HEK293 (cell line): ENCODE measurements around the gene CLCNKB.
"Not testable (repeated sequence)": the region's sequence is repeated elsewhere in the genome, so short reads cannot be mapped to it uniquely, and the experiment has no call there.

Source experiments
- CTCF ChIA-PET: fragments of 350-600 bp; formaldehyde crosslinking; extraction: SDS; loops from one replicate; lab custom pipeline; 2021; ENCODE audit warnings: antibody characterized with exemption; lab: Yijun Ruan, JAX
- POLR2A ChIA-PET: fragments of 300-600 bp; formaldehyde crosslinking; extraction: SDS; loops from one replicate; lab custom pipeline; 2020; ENCODE audit warnings: antibody characterized with exemption, inconsistent platforms; lab: Yijun Ruan, JAX
- H3K27ac ChIP-seq: fragments of 200-500 bp; sonication (Bioruptor generic); 2 replicates; pipeline ENCODE4 v1.5.1; 2014; ENCODE audit warnings: low read depth, low read length, control low read depth, inconsistent platforms; ENCODE audit errors: extremely low read depth
- H3K36me3 ChIP-seq, 2 experiments: fragments of 200-500 bp in 1 of 2; sonication (Bioruptor generic) in 1 of 2; 1 replicate in 1 of 2; 2 replicates in 1 of 2; pipeline ENCODE4 v1.5.1; 2014 to 2017; ENCODE audit warnings: inconsistent platforms in 2 of 2, low read length in 2 of 2; ENCODE audit not compliant: control insufficient read depth in 2 of 2, insufficient read depth in 1 of 2
- H3K4me1 ChIP-seq: fragments of 200-500 bp; sonication (Bioruptor generic); 2 replicates; pipeline ENCODE4 v1.5.1; 2014; ENCODE audit warnings: mild to moderate bottlenecking, low read length, inconsistent platforms; ENCODE audit not compliant: control insufficient read depth, insufficient read depth
- H3K4me3 ChIP-seq: 2 replicates; pipeline ENCODE4 v1.5.1; 2011; ENCODE audit warnings: low read depth, mild to moderate bottlenecking, control low read depth, low read length, moderate library complexity
- H3K9me3 ChIP-seq: fragments of 200-500 bp; sonication (Bioruptor generic); 2 replicates; pipeline ENCODE4 v1.5.1; 2014; ENCODE audit warnings: low read depth, low read length, inconsistent platforms; ENCODE audit not compliant: control insufficient read depth, insufficient read depth
- GLI4 ChIP-seq: fragments of 450-650 bp; formaldehyde crosslinking; IDR thresholded peaks from 2 replicates; pipeline ENCODE4 v1.5.1; 2016; ENCODE audit warnings: missing biosample characterization, missing genetic modification characterization
- HOXA7 ChIP-seq: sonication (generic); formaldehyde crosslinking; IDR thresholded peaks from 2 replicates; pipeline ENCODE4 v1.8.1; 2022; ENCODE audit warnings: missing genetic modification reagents, borderline replicate concordance
- HOXD13 ChIP-seq: sonication (generic); formaldehyde crosslinking; IDR thresholded peaks from 2 replicates; pipeline ENCODE4 v1.8.0; 2022; ENCODE audit warnings: missing genetic modification reagents, borderline replicate concordance
- KLF9 ChIP-seq: fragments of 450-650 bp; formaldehyde crosslinking; IDR thresholded peaks from 2 replicates; pipeline ENCODE4 v1.5.1; 2016; ENCODE audit warnings: missing biosample characterization, missing genetic modification characterization, low read depth
- SCRT2 ChIP-seq: fragments of 450-650 bp; formaldehyde crosslinking; IDR thresholded peaks from 2 replicates; pipeline ENCODE4 v1.5.1; 2016; ENCODE audit warnings: missing biosample characterization, missing genetic modification characterization
- ZFP41 ChIP-seq: fragments of 450-650 bp; formaldehyde crosslinking; IDR thresholded peaks from 2 replicates; pipeline ENCODE4 v1.5.1; 2016; ENCODE audit warnings: missing biosample characterization, missing genetic modification characterization, borderline replicate concordance
- ZIC2 ChIP-seq: fragments of 450-650 bp; formaldehyde crosslinking; IDR thresholded peaks from 2 replicates; pipeline ENCODE4 v1.5.1; 2016; ENCODE audit warnings: missing biosample characterization, missing genetic modification characterization
- ZNF2 ChIP-seq: fragments of 450-650 bp; formaldehyde crosslinking; IDR thresholded peaks from 2 replicates; pipeline ENCODE4 v1.5.1; 2016; ENCODE audit warnings: missing biosample characterization, missing genetic modification characterization
- ZNF202 ChIP-seq: fragments of 450-650 bp; formaldehyde crosslinking; IDR thresholded peaks from 2 replicates; pipeline ENCODE4 v1.5.1; 2016; ENCODE audit warnings: missing biosample characterization, missing genetic modification characterization, borderline replicate concordance
- ZNF211 ChIP-seq: fragments of 450-650 bp; formaldehyde crosslinking; IDR thresholded peaks from 2 replicates; pipeline ENCODE4 v1.5.1; 2016; ENCODE audit warnings: low read depth, missing biosample characterization, missing genetic modification characterization
- ZNF221 ChIP-seq: fragments of 450-650 bp; formaldehyde crosslinking; IDR thresholded peaks from 2 replicates; pipeline ENCODE4 v1.5.1; 2017; ENCODE audit warnings: missing biosample characterization, missing genetic modification characterization, borderline replicate concordance
- ZNF266 ChIP-seq: fragments of 450-650 bp; formaldehyde crosslinking; IDR thresholded peaks from 2 replicates; pipeline ENCODE4 v1.5.1; 2016; ENCODE audit warnings: missing biosample characterization, missing genetic modification characterization, low read depth
- ZNF394 ChIP-seq: fragments of 450-650 bp; formaldehyde crosslinking; IDR thresholded peaks from 2 replicates; pipeline ENCODE4 v1.5.1; 2016; ENCODE audit warnings: missing biosample characterization, missing genetic modification characterization, mild to moderate bottlenecking, moderate library complexity, borderline replicate concordance
- ZNF473 ChIP-seq: fragments of 450-650 bp; formaldehyde crosslinking; IDR thresholded peaks from 2 replicates; pipeline ENCODE4 v1.5.1; 2017; ENCODE audit warnings: missing biosample characterization, missing genetic modification characterization
- ZNF529 ChIP-seq: fragments of 450-650 bp; formaldehyde crosslinking; IDR thresholded peaks from 2 replicates; pipeline ENCODE4 v1.5.1; 2017; ENCODE audit warnings: missing genetic modification characterization, missing biosample characterization; ENCODE audit not compliant: insufficient replicate concordance
- ZNF549 ChIP-seq: fragments of 450-650 bp; IDR thresholded peaks from 2 replicates; pipeline ENCODE4 v1.5.1; 2018; ENCODE audit warnings: missing biosample characterization, missing genetic modification characterization, mild to moderate bottlenecking, inconsistent platforms, moderate library complexity
- ZNF624 ChIP-seq: fragments of 450-650 bp; formaldehyde crosslinking; IDR thresholded peaks from 2 replicates; pipeline ENCODE4 v1.5.1; 2017; ENCODE audit warnings: missing biosample characterization, missing genetic modification characterization
- ZNF654 ChIP-seq: fragments of 450-650 bp; formaldehyde crosslinking; IDR thresholded peaks from 2 replicates; pipeline ENCODE4 v1.5.1; 2016; ENCODE audit warnings: low read depth, missing biosample characterization, missing genetic modification characterization
- ZNF747 ChIP-seq: fragments of 450-650 bp; formaldehyde crosslinking; IDR thresholded peaks from 2 replicates; pipeline ENCODE4 v1.5.1; 2016; ENCODE audit warnings: missing biosample characterization, missing genetic modification characterization
- TF ChIP-seq, protein P1 (sequence below): fragments of 450-650 bp; formaldehyde crosslinking; IDR thresholded peaks from 2 replicates; pipeline ENCODE4 v1.5.1; 2016; ENCODE audit warnings: missing biosample characterization, missing genetic modification characterization, borderline replicate concordance
- TF ChIP-seq, protein P2 (sequence below): fragments of 450-650 bp; formaldehyde crosslinking; IDR thresholded peaks from 2 replicates; pipeline ENCODE4 v1.5.1; 2016; ENCODE audit warnings: missing biosample characterization, missing genetic modification characterization
- TF ChIP-seq, protein P3 (sequence below): fragments of 450-650 bp; formaldehyde crosslinking; IDR thresholded peaks from 2 replicates; pipeline ENCODE4 v1.5.1; 2017; ENCODE audit warnings: missing biosample characterization, mild to moderate bottlenecking, missing genetic modification characterization, moderate library complexity
- TF ChIP-seq, protein P4 (sequence below): fragments of 450-650 bp; formaldehyde crosslinking; IDR thresholded peaks from 2 replicates; pipeline ENCODE4 v1.5.1; 2016; ENCODE audit warnings: missing biosample characterization, missing genetic modification characterization

Gene CLCNKB

DNA sequence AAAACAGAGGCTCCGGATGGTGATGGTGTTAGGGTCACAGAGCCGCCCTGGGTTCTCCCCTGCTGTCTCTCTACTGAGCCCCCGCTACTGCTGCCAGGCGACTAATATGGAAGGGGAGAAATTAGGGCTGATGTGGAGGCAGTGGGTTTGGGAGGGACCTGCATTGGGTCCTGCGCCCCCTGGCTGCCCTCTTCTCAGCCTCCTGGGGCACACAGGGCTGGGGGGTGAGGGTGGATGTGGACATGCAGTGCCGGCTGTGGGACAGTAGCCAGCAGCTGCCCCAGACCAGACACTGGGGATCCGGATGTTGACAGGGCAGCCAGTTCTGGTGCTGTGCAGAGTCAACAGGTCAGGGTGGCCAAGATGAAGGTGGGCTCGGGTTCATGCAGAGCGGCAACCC is 1.5 kb upstream of the CLCNKB start:
- no peak overlapping the region for H3K27ac ChIP-seq
- H3K4me3 ChIP-seq: no peak overlapping the region
- 0 out of 2 replicates have a peak, but pooled peaks have one; percentile 22 for TF ChIP-seq SCRT2 (tag by site-specific recombination)
- TF ChIP-seq, protein P1, sequence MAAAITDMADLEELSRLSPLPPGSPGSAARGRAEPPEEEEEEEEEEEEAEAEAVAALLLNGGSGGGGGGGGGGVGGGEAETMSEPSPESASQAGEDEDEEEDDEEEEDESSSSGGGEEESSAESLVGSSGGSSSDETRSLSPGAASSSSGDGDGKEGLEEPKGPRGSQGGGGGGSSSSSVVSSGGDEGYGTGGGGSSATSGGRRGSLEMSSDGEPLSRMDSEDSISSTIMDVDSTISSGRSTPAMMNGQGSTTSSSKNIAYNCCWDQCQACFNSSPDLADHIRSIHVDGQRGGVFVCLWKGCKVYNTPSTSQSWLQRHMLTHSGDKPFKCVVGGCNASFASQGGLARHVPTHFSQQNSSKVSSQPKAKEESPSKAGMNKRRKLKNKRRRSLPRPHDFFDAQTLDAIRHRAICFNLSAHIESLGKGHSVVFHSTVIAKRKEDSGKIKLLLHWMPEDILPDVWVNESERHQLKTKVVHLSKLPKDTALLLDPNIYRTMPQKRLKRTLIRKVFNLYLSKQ (tag by site-specific recombination): no peak
- no peak for TF ChIP-seq ZIC2 (tag by site-specific recombination)
- no peaks in the 10 kb centered on the region for H3K36me3 ChIP-seq
- ChIA-PET POLR2A (no interaction called here), CTCF (interaction anchor here (1.0 kb wide), 1 partner anchor 32 kb away, joined by 4 read pairs; no protein-coding TSS in a partner anchor)
- H3K4me1 ChIP-seq: no peaks in the 10 kb centered on the region
- no peaks in the 10 kb centered on the region for H3K9me3 ChIP-seq

DNA sequence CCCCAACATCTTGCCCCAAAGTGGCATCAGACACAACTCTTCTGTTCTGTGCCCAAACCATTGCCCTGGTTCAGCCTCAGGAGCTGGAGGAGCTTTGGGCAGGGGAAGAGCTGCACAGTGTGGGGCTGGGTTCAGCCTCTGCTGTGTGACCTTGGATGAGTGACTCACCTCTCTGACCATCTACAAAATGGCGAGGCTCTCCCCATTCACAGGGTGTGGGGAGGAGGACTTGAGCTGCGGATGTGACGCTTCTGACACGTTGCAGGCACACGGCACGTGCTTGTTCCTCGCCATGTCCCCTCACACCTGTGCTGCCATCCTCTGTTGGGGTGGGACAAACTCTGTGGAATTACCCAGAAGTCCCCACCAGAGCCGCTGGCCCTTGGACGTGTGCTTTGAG is 928 bp upstream of the CLCNKB start:
- H3K9me3 ChIP-seq, POLR2A ChIA-PET, H3K27ac ChIP-seq, H3K4me3 ChIP-seq, CTCF ChIA-PET, H3K36me3 ChIP-seq, H3K4me1 ChIP-seq: not testable (repeated sequence)

DNA sequence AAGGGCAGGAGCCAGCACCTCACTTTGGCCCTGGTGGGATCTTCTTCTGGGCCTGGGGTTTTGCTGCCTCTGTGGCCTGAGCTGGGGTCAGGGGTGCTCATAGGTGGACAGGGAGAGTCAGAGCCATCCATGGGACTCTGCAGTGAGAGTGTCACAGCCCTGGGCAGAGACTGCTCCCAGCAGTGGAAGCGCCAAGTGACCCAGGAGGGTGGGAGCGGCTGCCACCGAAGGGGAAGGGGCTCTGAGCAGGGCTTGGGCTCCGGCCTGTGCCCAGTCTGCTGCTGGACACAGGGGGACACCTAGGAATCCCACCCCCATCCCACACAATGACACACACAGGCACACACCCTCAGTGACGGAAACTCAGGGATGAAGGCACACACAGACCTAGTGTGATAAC is 368 bp downstream of the CLCNKB start:
- Histone ChIP-seq H3K36me3 (no peaks in the 10 kb centered on the region), H3K4me1 (no peaks in the 10 kb centered on the region), H3K27ac (no peak overlapping the region), H3K9me3 (no peaks in the 10 kb centered on the region), H3K4me3 (no peak overlapping the region)
- ChIA-PET POLR2A (no interaction called here), CTCF (no interaction called here)
- TF ChIP-seq ZNF654 (tag by site-specific recombination) (no peak), ZNF747 (tag by site-specific recombination) (no peak), HOXA7 (no peak), ZNF266 (tag by site-specific recombination) (no peak), ZFP41 (tag by site-specific recombination) (no peak), ZNF2 (tag by site-specific recombination) (no peak), ZNF473 (tag by site-specific recombination) (no peak), ZNF221 (no peak), ZNF549 (tag by site-specific recombination) (no peak), ZNF529 (tag by site-specific recombination) (no peak), ZNF394 (tag by site-specific recombination) (no peak), HOXD13 (CRISPR knock-in tag) (no peak), ZNF211 (no peak), ZNF624 (tag by site-specific recombination) (no peak), KLF9 (tag by site-specific recombination) (no peak), GLI4 (no peak), ZNF202 (tag by site-specific recombination) (no peak)
- TF ChIP-seq, protein P2, sequence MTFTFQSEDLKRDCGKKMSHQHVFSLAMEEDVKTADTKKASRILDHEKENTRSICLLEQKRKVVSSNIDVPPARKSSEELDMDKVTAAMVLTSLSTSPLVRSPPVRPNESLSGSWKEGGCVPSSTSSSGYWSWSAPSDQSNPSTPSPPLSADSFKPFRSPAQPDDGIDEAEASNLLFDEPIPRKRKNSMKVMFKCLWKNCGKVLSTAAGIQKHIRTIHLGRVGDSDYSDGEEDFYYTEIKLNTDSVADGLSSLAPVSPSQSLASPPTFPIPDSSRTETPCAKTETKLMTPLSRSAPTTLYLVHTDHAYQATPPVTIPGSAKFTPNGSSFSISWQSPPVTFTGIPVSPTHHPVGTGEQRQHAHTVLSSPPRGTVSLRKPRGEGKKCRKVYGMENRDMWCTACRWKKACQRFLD (tag by site-specific recombination): no peak
- TF ChIP-seq, protein P3, sequence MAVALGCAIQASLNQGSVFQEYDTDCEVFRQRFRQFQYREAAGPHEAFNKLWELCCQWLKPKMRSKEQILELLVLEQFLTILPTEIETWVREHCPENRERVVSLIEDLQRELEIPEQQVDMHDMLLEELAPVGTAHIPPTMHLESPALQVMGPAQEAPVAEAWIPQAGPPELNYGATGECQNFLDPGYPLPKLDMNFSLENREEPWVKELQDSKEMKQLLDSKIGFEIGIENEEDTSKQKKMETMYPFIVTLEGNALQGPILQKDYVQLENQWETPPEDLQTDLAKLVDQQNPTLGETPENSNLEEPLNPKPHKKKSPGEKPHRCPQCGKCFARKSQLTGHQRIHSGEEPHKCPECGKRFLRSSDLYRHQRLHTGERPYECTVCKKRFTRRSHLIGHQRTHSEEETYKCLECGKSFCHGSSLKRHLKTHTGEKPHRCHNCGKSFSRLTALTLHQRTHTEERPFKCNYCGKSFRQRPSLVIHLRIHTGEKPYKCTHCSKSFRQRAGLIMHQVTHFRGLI (tag by site-specific recombination): no peak
- TF ChIP-seq, protein P4, sequence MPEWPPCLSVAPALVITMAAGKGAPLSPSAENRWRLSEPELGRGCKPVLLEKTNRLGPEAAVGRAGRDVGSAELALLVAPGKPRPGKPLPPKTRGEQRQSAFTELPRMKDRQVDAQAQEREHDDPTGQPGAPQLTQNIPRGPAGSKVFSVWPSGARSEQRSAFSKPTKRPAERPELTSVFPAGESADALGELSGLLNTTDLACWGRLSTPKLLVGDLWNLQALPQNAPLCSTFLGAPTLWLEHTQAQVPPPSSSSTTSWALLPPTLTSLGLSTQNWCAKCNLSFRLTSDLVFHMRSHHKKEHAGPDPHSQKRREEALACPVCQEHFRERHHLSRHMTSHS (tag by site-specific recombination): no peak
